CD4-positive, alpha-beta T cell treated with Interleukin-4 for 4 hours (primary cell): ENCODE data around the gene PITX1.
"Not testable (repeated sequence)": the region's sequence is repeated elsewhere in the genome, so short reads cannot be mapped to it uniquely, and the experiment has no call there.

Source experiments
- DNase-seq: peaks from one replicate; pipeline ENCODE4 v3.0.0-alpha.2; 2020

PITX1 gene

DNA sequence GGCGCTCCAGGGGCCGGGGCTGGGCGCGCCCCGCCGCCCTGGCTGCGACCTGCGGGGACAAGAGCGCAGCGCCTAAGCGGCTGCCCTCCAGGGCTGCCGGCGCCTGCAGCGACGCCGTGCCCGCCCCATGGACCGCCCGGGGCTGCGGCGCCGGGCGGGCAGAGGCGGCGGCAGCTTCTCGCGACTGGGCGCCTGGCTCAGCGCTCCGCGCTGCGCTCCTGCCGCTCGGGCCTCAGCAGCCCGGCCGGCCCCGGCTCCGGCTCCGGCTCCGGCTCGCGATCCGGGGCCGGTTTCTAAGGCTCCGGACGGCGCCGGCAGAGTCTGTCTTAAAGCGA, at the start of gene PITX1:
PITX1 (minus strand) TSS at position 328 of the 335 bp plus-strand sequence. CDS start 347 bp downstream, outside the sequence.
- no peak for DNase-seq

DNA sequence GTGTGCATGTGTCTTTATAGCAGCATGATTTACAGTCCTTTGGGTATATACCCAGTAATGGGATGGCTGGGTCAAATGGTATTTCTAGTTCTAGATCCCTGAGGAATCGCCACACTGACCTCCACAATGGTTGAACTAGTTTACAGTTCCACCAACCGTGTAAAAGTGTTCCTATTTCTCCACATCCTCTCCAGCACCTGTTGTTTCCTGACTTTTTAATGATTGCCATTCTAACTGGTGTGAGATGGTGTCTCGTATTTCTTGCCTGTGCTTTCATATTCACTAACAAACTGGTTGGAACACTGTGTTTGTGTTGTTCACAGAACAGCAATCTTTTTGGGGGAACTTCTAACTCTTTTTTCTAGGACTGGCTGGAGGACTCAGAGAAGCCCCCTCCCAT, 49.3 kb upstream of the PITX1 start:
- not testable (repeated sequence) for DNase-seq

DNA sequence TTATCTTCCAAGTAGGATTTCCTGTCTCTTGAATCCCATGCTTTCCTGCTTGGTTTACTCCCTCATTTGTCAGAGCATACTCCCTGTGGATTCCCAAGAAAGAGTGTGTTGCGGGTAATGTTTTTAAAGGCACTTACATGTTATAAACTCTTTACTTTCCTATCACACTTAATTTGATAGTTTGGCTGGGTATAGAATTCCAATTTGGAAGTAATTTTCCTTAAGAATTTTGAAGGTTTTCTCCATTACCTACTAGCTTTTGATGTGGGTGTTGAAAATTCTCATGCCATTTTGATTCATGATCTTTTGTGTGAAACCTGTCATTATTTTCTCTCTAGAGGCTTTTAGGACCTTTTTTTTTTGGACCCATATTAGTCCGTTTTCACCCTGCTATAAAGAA, 47.2 kb upstream of the PITX1 start:
- DNase-seq = no peak

DNA sequence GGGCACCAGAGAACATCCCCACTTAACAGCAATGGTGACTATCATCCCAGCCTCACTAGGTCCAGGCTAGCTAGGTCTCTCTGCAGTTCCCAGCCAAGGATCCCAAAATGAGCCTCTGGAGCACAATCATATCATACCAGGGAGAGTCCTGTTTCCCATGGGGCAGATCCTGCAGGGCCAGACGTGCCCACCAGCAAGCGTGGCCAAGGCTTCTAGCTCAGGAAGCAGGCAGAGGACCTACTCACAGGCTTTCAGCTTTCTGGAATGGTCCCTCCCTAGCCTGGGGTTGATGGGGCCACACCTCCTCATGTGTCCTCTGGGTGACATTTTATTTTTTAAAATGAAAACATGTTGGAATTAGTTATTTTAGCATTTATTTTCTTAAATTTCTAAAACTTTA, 45.7 kb upstream of the PITX1 start:
- DNase-seq = no peak

DNA sequence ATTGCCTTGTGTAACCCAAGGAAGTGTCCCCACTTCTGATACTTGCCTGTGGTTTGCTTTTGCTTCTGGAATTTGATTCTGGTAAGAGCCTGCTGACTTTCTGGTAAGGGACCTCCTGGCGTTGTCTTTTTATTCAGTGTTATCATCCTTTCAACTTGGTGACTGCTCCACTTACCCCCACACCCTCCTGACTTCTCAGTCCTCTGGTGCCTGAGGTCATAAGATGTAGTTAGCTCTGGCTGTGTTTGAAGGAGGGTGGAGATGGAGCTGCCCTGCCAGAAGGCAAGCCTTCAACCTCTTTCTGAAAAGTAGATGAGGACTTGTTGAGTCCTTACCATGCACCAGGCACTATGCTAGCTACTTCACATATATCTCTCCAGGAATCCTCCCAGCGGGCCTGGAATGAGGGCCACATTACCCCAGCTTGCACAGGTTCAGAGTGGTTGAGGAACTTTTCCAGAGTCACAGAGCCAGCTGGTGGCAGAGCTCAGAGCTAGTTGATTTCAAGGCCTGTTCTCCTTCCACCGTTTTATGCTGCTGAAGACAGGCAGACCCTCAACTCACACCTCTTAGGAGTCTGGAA, 45.2 kb upstream of the PITX1 start:
- DNase-seq = no peak

DNA sequence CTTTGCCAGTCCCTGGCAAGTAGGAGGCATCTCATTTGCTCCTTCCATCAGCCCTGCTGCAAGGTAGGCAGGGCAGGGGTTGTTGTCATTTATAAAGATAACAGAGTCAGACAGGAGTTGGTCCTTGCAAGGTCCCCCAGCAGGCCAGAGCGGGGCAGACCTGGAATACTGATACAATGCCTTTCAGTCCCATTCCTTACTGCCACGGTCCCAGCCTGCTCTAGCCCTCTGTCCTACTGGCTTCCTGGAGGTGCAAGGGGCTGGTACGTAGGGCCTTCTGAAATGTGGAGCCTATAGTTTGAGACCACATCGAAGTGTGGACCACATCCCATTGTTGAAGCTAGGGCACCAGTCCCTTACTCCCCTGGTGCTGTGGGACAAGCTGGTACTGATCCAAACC, 42.8 kb upstream of the PITX1 start:
- DNase-seq = no peak

DNA sequence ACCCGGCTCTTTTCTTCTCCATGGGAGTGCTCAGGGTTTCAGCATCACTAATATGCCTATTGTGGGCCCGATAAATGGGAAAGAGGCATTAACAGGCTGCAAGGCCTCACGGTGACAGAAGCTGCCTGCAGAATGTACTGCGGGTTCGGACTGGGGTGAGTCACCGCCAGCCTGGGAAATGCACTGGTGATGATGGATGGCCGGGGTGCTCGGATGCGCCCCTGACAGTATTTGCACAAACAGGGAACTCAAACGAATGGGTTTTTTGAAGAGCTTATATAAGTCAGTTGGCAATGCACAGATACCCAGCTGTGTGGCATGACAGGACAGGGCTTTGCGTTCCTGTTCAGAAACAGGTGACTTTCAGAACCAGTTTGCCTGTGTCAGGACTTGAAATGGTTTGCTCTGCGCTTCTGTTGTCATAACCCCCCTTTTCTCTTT, 42.0 kb upstream of the PITX1 start:
- DNase-seq = no peak

DNA sequence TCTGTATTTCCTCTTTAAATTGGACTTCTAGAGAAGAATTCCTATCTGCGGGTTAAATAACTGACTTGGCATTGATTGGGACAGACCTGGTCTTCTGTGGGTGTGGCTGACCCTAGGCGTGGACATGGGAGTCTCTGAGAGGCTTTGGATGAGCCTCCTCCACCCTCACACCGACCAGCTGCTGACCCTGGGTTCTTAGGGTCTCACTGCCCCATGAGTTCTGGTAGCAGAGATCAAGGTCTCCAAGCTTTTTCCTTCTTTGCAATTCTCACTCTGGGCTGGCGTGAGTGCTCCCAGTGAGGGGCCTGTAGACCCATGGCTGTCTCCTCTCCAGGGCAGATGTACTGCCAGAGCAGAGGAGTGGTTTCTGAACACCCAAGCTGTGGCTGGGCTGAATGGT, 41.6 kb upstream of the PITX1 start:
- DNase-seq = no peak

DNA sequence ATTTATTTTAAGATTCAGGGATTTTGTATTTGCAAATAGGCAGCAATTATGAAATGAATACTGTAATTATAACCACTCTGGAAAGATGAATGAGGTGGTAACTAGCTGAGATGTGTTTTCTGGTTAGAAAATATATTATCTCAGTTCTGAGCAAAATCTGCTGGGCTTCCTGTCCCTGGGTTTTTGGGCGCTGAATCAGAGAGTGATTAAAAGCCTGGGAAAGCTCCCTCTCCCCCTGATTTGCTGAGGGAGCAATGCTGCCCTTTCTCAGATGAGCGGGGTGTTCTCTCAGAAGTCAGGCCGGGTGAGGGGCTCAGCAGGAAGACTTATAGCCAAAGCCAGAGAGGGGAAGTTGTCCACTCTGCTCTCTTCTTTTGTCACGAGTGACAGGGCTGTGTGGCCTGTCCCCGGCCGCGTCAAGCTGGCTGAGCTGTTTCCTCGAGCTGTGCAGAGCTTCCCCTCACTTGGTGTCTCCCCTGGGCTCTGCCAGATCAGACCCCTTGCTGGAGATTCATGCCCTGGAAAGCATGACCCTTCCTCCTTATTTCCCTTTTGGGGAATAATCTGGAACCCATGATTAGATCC, 39.8 kb upstream of the PITX1 start:
- DNase-seq = no peak

DNA sequence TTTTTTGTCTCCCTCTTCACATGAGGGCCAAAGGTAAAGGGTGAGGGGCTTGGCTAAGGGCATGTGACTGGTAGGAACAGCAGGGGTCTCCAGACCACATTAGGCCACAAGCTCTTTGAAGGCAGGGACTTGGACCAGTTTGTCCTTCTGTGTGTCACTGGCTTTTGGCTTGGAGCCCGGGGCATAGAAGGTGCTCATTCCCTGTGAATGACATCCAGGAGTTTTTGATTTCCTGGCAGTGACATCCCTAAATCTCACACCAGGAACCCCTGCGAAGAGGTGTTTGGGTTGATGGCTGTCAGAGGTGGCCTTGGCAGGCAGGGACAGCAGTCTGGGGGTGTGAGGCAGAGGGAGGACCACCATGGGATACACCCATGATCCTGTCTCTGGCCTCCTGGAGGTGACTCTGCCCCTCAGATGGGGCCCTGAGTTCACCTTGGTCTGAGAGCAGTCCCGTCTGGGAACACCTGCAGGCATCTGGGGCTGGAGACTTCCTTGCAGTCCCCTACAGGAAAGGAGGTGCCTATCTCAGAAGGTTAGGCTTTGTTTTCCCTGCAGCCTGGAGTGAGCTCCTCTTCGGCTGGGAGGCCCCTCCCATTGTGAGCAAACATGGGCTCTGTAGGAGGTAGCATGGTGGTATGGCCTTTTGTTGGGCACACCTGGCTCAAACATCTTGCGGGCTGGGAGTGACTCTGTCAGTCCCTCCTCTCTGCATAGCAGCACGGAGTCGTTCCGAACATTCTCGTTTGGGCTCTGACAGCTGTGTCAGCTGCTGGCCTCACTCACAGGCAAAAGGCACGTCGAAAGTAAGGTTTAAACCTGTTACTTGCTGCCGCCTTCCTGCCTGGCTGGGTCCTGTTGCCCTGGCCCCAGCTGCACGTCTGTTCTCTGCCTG, 38.6 kb upstream of the PITX1 start:
- DNase-seq = no peak

DNA sequence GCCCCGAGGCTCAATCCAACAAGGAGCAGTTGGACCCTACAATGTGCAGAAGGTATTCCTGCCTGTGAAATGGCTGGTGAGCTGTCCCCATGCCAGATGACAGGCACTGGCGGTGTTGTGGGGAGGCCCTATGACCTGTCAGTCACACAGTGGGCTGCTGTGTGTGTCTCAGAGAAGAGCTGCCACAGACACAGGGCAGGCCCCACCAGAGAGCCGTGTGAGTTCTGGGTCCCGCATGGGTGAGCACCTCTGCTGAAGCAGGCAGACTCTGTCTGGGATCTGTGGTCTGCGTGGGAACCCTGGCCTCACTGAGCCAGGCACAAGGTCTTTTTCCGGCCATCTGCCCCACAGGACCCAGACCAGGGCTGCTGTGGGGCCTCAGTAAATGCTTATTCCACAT, 37.3 kb upstream of the PITX1 start:
- no peak for DNase-seq

DNA sequence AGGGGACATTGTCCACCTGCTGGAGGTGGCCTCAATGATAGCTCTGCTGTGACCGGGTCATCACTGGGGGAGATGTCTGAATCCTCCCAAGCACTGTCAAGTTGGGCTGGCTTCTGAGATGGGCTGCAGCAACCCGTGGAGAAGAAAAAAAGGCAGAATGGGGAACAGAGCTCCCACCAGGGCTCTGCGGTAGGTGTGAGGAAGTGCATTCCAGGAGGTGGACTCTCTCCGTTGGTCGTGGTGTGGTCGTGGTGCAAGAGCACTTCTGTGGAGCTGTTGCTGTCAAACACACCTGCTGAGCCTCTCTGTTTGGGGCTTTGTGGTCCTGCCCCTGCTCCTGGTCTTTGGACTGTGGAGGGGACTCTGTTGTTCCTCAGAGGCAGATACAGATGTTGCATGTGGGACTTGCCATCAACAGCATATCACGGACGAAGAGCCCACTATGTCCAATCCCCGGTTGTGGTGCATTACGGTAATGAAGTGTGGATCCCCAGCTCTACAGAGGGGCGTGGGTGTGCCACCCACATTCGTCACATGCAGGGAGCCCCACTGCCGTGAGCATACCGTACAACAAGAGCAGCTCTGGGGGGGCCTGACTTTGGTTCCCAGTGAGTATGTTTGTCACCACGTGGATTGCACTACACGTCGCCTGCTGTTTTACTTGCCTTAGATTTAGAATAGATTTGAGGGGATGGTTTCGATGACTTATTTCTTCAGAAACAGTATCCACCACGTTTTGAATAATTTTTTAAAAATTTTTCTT, 36.0 kb upstream of the PITX1 start:
- DNase-seq = no peak

DNA sequence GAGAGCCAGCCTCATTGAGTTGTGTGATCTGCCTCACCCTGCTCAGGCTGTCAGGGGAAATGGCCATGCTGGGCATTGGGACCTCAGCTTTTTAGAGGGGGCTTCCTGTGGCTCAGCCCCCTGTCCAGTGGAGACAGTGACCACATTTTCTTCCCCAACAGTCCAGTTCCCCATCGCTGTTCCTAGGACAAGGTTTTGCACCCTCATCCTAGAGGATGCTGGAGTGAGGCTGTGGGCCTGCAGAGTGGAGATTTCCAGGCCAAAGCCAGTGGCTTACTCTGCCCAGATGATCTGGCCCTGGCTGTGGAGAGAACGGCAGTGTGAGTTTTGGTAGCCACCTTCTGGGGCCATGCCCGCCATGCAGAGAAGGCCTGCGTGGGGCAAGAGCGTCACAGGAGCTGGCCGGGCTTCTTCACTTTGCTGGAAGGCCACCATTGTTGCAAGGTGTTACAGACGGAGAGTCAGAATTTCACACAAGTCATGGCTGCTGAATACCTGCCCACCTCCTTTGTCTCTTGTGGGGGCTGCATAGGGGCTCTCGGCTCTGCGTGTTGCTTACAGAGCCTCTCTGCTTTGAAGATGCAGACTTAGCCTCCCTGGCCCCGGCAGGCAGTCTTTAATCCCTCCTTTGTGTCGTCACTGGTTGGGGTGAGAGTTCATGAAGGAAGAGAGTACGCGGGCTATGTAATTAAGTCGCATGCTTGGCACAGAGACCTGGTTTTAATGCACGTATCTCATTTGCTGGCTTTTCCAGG, 35.2 kb upstream of the PITX1 start:
- no peak for DNase-seq

DNA sequence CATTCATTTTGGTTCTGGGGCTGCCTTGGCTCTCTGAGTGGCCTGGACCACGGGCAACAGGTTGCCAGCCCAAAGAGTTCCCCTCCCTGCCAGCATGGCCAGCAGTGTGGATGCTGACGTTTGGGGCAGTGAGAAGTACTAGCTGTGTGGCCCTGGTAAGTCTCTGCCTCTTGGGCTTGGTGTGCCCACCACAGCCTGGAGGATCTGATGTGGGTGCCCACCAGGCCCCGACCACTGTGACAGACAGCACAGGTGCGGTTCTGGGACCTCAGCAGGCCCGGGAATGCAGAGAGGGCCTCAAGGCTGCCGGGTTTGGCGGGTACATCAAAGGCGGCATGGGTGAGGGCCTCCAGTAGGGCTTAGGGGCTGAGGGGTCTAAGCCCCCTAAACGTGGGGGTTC, 33.6 kb upstream of the PITX1 start:
- no peak for DNase-seq

DNA sequence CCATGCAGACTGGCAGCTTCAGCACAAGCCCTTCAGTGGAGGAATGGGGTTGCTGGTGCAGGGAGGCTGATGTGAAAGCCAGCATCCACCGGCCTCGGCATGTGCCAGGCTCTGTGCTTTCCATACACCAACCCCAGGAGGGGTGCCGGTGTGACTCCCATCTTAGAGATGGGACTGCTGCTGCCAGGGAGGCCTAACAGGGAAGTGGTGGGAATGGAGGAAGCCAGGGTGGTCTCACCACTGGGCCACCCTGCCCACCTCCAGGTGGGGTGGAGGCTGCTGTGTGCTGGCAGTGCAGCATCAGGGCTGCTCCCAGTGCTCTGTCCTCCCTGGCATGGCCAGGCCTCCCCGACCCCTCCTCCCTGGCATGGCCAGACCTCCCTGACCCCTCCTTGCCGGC, 32.8 kb upstream of the PITX1 start:
- DNase-seq = no peak

DNA sequence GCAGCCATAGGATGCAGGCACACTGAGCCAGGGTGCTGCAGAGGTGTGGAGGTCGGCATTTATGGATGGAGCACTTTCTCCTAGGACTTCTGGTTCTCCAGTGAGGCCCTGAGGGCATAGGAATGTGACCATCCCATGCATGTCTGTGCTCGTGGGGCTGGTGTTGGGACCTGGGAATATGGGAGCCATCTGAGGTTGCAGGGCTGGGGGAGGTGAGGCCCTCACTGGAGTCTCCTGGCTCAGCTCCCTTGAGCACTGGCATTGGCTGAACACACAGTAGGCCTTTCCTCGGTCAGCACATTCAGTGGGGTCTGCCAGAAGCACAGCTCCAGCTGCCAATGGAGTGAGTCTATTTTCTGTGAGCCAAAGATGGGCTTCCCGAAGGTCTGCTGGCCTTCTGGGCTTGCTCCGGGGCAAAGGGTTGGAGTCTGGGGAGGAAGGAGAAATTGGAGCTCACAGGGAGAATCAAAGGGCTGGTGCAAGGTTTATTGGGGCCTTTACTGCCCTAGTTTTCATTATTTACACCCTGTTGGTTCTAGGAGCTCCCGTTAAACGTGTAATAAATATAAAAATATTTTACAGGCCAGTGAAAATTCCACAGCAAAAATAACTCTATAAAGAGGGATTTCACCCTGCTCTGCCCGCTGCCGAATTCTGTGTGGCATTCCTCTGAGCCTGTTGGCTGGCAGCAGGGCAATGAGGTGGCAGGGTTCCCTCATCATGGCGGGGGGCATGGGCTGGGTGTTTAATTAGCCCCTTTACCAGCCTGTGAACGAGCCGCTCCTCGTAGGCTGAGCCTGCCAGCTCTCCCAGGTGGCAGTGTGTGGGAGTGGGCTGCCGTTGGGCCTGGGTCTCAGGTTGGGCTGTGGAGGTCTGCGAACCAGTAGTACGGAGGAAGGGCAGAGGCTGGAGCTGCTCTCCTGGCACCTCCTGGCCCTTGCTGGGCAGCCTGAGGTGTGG, 31.6 kb upstream of the PITX1 start:
- no peak for DNase-seq

DNA sequence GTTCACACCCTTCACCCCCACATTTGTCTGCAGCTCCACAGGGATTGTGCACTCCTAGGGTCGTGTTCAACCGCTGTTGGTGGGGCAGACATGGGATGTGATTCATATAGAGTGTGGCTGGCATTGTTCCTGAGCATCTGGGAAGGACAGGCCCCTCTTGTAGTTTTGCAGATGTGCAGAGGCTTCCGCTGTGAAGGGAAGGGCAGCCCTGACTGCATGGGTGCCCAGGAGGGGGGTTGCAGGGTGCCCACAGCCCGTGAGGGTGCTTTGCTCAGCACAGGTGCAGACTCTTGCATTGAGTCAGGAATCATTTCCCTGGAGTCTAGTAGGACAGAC, 30.2 kb upstream of the PITX1 start:
- no peak for DNase-seq

DNA sequence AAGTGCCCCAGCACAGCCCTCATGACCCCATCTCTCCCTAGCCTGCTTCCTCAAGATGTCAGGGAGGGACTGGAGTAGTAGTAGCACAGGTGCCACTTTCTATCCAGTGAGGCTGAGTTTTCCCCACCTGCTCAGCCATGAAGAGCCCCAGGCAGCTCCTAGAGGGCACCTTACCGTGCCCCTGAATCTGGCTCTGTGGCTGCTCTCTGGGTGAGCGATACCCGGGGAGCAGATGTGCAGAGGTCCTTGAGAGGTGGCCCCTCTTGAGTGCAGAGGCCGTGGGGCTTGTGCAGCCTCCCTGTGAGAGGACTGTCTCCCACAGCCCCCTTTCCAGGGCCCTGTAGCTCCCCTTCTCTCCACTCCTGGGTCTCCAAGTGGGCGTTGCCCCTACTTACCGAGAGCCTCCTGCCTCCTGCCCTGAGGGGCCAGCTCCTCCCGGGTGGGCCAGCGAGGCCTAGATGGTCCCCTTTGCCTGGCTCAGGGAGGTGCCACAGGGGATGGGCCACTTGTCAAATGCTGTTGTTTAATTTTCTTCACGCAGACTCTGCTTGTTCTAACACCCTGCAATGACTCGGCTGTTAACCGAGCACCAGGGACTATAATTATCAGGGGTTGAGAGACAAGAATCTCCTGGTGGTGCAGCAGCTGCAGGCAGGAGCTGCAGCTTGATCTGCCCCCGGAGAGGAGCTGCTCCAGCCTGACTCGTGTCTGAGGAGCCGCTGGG, 29.6 kb upstream of the PITX1 start:
- no peak for DNase-seq

DNA sequence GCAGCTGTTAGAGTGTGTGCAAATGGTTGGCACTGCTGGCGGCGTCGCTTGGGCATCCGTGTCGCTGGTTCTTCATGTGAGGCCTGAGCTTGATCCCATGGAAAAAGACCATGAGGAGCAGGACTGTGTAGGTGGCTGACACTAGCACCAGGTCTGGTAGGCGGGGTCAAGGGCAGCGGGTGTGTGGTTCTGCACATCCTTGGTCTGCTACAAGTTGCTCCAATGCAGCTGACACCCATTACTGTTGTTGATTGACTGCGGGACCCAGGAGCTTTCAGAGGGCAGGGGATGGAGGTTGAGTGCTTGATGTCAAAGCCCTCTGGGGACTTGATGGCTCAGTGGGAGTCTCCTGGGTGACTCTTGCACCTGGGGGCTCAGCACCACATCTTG, 29.0 kb upstream of the PITX1 start:
- no peak for DNase-seq

DNA sequence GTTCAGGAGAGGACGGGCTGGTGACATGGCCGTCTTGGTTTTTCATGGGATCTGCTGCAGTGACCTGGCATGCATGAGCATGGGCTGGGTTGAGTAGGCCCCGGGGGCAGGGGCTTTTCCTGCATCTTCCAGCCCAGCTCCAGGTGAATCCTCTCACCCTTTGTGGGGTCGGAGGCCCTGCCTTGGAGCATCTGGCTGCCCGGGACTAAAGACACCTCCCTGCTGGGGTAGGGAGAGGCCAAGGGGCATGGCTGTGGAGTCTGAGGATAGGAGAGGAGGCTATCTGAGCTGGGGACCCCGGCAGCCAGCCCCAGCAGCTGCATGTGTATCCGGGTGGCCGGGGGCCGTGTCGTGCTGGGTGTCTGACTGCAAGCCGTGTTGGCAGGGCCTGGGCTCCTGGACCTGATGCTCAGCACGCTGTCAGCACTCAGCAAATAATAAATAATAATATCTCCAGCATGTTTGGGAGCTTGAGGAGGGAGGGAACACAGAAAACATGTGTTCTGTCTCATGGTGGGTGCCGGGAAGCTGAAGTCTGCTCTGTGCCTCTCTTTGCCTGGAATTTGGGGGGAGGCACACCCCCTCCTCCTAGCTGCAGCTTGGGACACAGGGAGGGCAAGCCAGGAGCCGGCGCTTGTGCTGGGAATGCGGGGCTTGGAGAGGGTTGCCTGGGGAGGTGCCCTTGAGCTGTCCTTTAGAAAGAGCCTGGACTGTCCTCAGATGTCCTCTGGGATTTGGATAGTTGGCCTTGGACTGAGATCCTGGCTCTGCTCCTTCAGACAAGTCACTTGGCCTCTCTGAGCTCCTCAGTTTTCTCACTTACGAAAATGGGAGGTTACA, 28.4 kb upstream of the PITX1 start:
- DNase-seq = no peak
